ENCODE results near the gene TTC28.

Gene TTC28

DNA sequence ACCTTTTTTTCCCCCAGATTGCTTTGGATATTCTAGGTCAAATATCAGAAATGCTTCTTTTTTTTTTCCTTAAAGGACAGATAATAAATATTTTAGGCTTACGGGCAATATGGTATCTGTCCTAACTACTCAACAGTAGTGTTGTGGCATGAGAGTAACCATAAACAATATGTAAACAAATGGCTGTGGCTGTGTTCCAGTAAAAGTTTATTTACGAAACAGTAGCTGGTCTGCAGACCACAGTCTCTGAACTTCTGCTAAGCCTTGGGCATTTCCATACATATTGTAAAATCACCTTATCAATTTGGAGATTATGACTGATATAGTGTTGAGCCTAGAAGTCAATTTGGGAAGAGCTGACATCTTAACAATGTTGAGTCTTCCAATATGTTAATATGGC, 621.6 kb downstream of the TTC28 start:
- no peak for DNase-seq (ENCODE audit: low spot score)

DNA sequence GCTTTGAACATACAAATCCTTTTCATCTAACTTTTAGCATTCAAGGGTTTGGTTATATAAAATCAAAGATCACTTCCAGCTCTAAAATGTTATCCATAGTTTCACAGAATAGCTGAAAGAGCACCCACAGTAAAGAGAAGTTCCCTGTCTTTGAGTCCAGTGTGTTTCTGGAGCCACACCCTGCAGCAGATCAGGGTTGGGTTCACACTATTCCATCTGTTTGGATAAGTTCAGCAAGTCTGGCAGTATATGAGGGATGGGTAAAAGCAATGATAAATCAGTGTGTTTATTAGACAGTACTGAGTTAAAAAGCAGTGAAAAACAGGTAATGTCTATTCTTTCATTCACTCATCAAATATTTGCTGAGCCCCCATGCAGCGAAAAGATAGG, 624.8 kb downstream of the TTC28 start:
- no peak for DNase-seq (ENCODE audit: low spot score)

GRCh38 chr22:28053896-28054818, 625.5 kb downstream of the TTC28 start:
- no peak for DNase-seq (ENCODE audit: low spot score)

GRCh38 chr22:28052825-28053269, 626.8 kb downstream of the TTC28 start:
- DNase-seq (ENCODE audit: low spot score) = peak; percentile 60

GRCh38 chr22:28051787-28052356, 627.8 kb downstream of the TTC28 start:
- DNase-seq (ENCODE audit: low spot score) = peak; percentile 71

- DNase-seq (ENCODE audit: low spot score) = peak; percentile 62
Measured at GRCh38 chr22:28051091-28051786, 628.4 kb downstream of the TTC28 start.

DNA sequence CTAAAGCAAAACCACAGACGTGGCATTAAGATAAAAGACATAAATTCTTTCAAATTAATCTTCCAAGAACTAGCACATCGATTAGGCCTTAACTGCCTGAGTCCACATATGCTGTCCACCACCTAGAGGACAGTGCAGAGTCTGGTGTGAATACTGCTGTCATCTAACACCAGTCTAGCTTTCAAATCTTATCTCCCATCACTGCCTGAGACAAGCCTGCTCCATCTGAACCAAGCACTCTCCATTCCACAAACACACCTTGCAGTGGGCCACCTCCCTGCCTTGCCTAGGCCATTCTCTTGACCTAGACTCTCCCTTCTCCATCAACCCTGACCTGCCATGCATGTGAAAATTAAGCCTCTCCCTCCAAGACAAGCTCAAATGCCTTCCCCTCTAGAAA, 631.1 kb downstream of the TTC28 start:
- DNase-seq (ENCODE audit: low spot score) = peak; percentile 56

DNA sequence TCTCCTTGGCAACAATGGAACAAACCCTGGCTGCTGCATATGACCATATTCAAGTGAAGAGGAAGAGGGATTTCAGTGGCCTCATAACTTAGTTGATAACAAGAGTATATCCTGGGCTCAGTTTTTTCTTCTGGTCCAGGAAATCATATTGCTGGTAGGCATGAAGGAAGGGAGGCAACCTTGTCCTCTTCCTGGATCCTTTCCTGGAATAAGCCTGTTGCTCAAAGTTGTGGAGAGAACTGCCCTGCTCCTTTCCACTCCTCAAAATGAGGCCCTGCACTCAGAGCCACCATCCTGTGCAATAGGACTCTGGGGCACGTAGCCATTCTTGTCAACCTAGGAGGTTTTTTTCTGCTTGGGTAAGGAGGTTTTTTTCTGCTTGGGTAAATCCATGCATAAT, 631.9 kb downstream of the TTC28 start:
- DNase-seq (ENCODE audit: low spot score) = no peak

DNA sequence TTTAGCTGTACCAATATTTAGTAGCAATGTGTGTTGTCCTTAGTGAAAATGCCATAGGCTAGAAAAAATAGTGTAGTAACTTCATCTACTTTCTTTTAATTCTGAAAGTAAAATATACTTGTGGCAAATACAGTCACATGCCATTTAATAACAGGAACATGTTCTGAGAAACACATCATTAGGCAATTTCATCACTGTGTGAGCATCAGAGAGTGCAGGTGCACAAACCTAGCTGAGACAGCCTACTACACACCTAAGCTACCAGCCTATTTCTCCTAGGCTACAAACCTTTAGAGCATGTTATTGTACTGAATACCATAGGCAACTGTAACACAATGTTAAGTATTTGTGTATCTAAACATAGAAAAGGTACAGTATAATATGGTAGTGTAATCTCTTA, 633.5 kb downstream of the TTC28 start:
- DNase-seq (ENCODE audit: low spot score) = no peak

GRCh38 chr22:28044546-28045173, 635.0 kb downstream of the TTC28 start:
- no peak for DNase-seq (ENCODE audit: low spot score)

DNA sequence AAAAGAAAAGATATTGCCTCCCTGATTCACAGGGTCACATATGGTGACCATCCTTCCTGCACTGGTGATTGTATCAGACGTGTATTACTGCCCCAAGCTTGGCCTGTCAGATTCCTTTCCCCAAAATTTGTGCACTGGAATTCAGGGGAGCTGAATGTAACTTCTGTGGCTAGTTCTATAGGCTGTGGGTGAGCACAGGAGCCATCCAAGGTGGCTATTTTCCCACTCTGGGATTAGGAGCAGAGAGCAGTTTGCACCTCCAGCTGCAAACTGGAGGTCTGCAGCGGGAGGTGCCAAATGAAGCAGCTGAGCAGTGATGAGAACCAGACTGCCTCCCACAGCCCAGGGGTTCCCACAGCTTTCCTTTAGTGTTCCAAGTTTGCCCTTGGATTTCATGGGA, 636.4 kb downstream of the TTC28 start:
- DNase-seq (ENCODE audit: low spot score) = peak; percentile 62

DNA sequence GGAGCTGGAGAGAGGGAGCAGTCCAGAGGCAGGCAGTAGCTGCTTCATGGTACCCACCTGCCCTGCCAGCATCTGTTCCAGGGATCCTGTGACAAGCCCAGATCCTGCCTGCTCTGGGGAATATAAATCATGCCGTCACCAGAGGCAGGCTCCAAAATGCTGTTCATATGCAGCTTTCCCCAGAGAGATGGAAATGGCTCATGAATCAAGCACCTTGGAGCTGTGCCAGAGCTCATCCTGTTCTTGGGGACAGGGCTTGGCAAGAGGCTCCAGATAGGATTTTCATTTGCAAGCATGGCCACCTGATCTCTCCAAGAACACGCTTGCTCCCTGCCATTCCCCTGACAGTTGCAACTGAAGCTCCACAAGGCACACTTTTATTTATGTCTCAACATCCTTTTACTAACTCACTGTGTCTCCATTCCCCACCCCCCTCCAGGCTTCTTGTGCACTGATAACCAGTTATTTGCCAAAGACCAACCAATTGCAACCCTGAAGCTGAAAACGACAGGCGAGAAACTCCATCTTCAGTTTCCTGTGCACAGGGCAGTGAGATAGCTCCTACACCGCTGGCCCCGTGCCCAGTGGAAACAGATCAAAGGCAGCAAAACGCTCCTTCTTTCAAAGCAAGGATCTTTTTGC, 644.8 kb downstream of the TTC28 start:
- DNase-seq (ENCODE audit: low spot score) = peak; percentile 90

DNA sequence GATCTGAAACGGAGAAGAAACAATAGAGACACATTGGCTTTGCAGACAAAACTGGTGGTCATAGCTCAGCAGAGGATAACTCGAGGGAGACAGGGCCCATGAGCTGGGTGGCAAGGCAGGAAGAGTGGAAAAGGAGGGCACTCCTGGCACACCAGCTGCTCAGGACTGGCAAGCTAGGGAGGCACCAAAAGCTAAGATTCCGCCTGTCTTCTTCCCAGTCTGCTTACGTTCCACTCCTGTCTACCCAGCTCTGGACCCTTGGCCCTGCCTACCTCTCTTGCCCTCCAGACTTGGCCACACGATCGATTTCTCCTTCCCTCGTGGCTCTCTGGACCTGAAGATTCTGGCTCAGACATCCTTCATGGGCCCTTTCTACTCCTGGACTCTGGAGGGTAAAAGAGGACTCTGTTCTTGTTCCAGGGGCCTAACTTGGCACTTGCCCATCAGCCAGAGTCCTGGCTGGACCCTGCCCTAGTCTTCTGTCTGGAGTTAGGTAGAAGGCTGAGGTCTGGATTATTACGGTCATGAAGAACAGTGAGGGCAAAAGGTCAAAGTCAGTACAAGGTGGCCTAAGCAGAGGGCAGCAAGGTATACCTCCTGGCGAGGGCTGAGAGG, 645.4 kb downstream of the TTC28 start:
- DNase-seq (ENCODE audit: low spot score) = no peak

- DNase-seq (ENCODE audit: low spot score) = peak; percentile 67
Measured at GRCh38 chr22:28032861-28033260, 646.8 kb downstream of the TTC28 start.

- no peak for DNase-seq (ENCODE audit: low spot score)
Measured at GRCh38 chr22:28031383-28031922, 648.2 kb downstream of the TTC28 start.

GRCh38 chr22:28030473-28030872, 649.2 kb downstream of the TTC28 start:
- no peak for DNase-seq (ENCODE audit: low spot score)

DNA sequence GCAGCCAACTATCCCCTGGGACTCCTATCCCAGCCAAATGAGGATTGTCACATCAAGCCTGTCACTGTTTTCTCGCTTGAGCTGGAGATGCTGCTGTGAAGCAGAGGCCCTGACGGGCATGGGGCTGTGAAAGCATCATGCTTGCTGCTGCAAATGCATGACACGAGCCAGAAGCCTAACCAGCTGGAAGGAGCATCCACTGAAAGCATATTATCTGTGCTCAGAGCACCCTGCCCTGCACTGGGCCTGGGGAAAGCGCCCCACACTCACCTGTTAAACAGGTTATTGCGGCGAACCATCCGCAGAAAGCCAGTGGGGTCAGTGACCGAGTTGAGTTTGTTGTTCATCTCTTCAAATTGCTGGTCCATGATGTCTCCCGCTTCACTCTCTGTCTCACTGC, 649.7 kb downstream of the TTC28 start:
- DNase-seq (ENCODE audit: low spot score) = no peak

GRCh38 chr22:28029201-28029948, 650.3 kb downstream of the TTC28 start:
- DNase-seq (ENCODE audit: low spot score) = no peak

DNA sequence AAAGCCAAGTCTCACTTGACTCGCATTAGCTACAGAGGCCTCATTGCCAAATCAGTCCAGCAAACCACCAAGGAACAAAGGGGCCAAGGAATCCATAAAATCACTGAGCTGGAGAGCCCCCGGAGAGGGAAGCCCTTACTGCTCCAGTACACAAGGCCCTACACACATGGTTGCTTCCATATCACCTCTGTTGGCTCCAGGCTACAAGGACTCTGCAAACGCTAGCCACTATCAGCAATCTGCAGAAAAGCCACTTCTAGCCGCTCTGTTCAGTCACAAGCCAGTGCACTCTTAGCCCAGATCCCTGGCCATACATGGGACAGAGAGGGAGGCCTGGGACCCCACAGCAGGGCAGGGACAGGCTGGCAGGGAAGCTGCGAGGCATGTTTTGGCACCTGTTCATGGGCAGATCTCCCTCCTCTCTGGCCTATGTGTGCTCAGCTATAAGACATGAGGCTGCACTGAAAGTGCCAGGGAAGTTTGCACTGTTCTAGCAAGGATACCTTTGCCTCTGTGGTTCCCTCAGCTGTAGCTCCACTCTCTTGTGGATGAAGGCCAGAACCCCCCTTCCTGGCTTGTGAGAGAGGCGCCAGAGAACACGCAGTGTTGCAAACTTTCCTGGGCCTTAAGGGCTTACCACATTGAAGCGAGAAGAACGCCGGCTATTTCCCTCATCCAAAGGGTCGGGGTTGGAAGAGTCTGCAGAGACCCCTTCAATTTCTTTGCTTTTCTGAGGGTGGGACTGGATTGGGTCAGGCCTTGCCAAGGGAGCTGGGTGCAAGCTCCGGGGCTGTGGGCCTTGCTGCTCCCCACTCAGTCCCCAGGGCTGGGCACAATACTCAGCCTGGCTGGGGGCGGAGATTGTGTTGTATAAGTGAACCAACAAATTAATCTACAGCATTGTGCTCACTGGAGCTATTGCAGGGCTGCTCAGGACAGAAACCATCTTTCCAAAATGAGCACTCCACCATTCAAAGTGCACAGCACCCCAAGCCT, 651.9 kb downstream of the TTC28 start:
- DNase-seq (ENCODE audit: low spot score) = no peak
